OCI-LY1 (cell line): ENCODE data around the gene DLX4.

Experiments
- EZH2 ChIP-seq: fragments of 200-600 bp; sonication (generic), shearing (Covaris generic); IDR thresholded peaks from 2 replicates; pipeline ENCODE4 v1.8.0; 2017; ENCODE audit warnings: borderline replicate concordance, mixed run types, mild to moderate bottlenecking, antibody characterized with exemption, low read length, moderate library complexity, mixed read lengths
- TF ChIP-seq, protein P1 (sequence below): fragments of 200-600 bp; sonication (generic), shearing (Covaris generic); IDR thresholded peaks from 2 replicates; pipeline ENCODE4 v1.5.1; 2017; ENCODE audit warnings: mild to moderate bottlenecking, antibody characterized with exemption, low read length, moderate library complexity, mixed read lengths

DNA sequence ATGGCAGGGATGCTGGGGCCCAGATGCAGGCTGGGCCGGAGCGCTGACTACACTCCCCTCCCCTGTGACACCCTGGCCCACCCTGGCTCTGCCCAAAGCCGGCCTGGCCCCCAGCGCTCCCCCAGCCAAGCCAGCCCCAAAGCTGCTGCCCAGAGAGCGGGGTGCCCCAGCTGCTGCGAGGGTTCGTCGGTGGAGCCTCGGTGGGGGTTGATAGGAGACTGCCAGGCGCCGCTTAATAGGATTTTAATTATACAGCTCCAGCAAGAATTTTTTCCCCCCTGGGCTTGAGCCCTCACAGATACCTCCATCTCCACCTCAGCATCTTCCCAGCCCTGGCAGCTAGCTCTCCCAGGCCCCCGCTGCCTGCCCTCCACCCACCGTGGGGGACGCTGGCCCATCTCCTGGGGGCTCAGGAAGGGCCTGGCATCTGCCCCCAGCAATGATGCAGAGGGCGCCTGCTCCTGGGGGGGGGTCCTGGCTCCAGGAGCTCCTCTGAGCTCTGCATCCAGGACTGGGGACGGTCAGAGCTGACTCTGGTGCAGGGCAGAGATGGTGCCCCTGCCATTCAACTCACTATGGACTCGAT lies 36.8 kb upstream of the DLX4 start:
- TF ChIP-seq, protein P1, sequence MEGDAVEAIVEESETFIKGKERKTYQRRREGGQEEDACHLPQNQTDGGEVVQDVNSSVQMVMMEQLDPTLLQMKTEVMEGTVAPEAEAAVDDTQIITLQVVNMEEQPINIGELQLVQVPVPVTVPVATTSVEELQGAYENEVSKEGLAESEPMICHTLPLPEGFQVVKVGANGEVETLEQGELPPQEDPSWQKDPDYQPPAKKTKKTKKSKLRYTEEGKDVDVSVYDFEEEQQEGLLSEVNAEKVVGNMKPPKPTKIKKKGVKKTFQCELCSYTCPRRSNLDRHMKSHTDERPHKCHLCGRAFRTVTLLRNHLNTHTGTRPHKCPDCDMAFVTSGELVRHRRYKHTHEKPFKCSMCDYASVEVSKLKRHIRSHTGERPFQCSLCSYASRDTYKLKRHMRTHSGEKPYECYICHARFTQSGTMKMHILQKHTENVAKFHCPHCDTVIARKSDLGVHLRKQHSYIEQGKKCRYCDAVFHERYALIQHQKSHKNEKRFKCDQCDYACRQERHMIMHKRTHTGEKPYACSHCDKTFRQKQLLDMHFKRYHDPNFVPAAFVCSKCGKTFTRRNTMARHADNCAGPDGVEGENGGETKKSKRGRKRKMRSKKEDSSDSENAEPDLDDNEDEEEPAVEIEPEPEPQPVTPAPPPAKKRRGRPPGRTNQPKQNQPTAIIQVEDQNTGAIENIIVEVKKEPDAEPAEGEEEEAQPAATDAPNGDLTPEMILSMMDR = no peak
- TF ChIP-seq EZH2 = no peak
